ENCODE results near the gene CTNNA2.
"Not testable (repeated sequence)": the region's sequence is repeated elsewhere in the genome, so short reads cannot be mapped to it uniquely, and the experiment has no call there.

Gene CTNNA2

DNA sequence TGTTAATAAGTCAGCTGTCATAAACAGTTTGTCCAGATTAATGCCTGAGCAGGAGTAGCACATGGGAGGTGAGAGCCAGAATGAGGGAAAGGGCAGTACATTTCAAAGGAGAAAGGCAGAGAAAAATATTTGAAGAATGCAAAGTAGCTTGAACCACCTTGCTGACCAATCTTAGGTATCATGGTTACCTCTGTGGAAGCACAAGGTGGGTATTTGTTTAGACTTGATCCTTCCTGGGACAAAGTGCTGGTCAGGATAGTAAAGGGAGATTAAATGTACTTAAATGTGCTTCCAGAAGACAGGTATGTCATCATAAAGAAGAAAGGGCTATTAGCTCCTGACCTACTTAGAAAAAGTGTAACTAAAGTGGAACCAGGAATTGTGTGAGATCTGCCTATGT is 686.7 kb downstream of the CTNNA2 start:
- no peak for DNase-seq (ENCODE audit: low read depth in 2 of 2)

DNA sequence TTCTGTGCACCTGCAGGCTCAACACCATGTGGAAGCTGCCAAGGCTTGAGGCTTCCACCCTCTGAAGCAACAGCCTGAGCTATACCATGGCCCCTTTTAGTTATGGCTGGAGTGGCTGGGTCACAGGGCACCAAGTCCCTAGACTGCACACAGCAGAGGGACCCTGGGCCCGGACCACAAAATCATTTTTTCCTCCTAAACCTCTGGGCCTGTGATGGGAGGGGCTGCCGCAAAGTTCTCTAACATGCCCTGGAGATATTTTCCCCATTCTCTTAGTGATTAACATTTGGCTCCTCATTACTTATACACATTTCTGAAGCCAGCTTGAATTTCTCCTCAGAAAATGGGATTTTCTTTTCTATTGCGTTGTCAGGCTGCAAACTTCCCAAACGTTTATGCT is 691.1 kb downstream of the CTNNA2 start:
- DNase-seq (ENCODE audit: low read depth in 2 of 2): not testable (repeated sequence)

DNA sequence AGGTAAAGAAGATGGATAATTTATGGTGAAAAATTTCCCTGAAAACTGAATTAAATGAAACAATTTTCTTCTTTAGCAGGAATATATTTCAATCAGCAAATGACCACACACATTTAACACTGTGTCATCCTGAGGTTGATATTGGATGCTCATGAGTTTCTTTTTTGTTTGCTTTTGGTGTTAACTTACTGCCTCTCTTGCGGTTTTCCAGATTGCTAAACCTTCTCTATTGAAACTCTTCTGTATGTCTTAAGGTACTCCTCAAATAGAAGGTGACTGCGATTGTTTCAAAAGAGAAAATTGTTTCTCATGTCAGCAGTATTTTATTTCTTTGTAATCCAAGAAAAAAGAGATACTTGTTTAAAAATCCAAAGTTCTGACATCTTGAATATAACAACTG is 692.6 kb downstream of the CTNNA2 start:
- no peak for DNase-seq (ENCODE audit: low read depth in 2 of 2)

DNA sequence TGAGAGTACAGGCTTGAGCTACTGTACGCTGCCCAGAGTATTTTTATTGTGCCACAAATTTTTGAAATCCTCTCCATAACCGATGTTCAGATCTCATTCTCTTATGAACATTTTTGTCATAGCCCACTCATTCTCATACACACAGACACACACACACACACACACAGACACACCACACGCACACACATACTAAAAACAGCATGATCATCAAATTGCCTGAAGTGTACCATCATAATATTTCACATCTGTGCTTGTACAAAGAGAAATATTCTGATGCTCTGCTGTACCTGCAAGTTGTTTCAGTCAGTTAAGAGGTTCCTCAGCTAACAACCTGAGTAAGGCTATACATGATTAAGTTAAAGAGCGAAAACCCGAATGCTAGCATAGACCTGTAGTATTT is 696.6 kb downstream of the CTNNA2 start:
- DNase-seq (ENCODE audit: low read depth in 2 of 2): no peak

DNA sequence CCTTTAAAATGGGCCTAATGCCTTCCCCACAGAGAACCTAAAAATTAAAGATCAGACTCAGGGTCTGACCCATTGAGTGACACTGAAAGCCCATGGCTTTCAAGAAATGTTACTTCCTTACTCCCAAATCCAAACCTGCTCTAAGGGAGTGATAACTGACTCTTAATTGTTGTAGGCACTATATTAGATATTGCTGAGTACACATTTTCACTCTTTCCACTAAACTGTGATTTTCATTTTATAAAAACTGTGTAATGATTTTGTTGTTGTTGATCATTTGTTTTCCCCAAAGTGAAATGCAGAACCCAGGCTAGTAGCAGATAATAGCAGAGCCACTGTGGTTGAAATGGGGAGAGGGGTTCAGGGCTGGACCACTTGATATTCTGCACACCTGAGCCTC is 704.6 kb downstream of the CTNNA2 start:
- no peak for DNase-seq (ENCODE audit: low read depth in 2 of 2)

DNA sequence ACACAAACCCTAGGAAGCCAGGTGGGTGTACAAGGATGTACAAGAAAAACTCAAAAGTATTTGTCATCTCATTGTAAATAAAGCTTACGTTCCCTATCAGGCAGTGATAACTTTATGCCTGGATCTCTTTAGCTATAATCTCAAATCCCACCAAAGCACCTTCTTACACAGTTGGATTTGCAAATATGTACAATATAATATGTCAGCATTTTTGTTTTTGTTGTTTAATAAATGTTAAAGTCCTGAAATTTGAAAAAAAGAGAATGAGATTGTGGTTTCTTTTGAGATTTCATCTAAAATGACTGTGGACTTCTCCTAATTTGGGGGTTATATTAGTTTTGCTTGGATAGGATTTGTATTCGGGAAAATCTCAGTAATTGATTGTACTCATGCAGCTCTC is 709.8 kb downstream of the CTNNA2 start:
- DNase-seq (ENCODE audit: low read depth in 2 of 2): no peak

DNA sequence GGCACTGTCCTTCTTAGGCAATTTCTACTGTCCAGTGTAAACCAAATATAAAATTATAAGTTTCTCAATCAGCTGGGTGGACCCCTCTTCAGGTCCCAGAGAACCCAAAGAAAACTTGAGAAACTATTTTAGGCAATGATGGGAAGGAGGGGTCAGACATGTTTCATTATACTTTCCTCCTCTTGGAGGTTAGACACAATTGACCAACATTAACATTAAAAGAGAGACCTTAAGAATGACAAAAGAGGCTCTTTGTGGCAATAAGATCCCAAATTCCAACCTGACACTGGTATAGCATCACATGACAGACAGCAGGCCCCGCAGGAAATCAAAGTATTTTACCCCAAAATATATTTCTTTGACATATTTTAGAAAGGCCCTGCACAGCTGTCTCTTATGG is 718.6 kb downstream of the CTNNA2 start:
- DNase-seq (ENCODE audit: low read depth in 2 of 2): no peak

DNA sequence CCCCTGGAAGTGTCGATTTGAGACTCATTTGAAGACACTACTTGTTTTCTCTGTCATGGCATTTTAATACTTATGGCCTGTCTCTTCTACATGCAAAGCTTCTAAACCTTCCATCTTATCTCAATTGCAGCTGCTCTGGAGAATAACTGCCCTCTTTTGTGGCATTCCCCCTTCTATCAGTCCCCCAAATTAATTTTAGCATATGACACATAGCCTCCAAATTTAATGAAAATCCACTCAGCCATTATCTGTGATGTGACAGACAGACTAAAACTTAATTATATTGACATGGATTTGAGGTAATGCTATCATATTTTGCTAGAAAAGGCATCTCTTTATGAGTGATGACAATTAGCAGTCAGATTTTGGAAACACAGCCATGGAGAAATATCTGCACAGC is 720.5 kb downstream of the CTNNA2 start:
- DNase-seq (ENCODE audit: low read depth in 2 of 2): no peak

DNA sequence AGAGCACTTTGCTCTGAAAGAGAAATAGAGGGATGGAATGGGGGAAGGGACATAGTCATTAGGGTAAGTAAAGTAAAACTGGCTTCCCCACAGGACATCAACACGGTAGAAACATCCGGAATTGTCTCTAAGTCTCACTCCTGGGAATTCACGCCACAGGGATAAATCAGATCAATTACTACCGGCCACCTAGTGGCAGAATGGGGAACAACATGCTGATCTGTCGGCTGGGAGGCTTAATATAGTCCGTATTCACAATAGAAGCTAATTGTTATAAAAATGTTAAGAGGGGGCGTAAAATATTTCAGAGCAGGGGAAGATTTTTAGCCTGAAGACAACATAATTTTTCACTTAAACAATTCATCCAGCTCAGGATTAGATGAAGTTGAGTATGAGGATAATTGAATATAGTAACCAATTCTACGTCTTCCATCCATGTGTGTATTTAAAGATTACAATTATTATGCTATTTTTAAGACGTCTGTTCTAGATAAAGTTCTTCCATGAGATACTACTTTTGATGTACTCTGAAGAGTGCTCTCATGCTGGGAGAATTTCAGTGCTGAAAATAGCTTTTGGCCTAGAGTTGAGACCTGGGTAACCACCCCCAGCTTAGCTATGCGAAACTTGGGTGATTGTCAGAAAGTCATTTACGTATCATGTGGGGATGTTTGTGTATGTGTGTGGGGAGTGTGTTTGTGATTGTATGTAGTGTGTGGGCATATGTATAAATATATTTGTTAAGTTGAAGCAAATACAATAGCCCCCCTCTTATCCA is 726.0 kb downstream of the CTNNA2 start:
- no peak for DNase-seq (ENCODE audit: low read depth in 2 of 2)

DNA sequence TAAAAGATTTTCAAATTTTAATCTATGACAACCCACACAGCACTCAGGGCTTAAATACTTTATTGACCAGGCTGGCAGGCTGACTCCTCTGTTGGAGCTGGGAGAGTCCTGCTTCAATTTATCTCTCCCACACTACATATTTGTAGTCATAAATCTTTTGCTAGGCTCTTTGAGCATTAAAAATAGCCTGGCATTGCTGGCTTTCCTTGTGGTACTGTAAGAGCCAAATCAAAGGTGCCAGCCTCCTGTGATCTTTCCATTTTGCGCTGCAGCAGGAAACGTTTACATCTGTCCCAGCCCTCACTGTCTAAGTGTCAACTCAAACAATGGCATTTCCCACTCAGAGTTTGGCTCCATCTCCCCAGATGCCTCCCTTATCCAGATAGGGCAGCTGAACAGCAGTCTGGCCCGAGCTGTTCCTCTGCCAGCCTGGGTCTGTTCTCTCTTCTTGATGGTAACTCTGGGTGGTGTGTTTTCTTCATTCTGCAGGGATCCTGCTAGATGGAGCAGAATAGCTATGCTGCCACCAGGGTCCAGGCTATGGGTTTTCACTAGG is 729.6 kb downstream of the CTNNA2 start:
- DNase-seq (ENCODE audit: low read depth in 2 of 2): no peak

DNA sequence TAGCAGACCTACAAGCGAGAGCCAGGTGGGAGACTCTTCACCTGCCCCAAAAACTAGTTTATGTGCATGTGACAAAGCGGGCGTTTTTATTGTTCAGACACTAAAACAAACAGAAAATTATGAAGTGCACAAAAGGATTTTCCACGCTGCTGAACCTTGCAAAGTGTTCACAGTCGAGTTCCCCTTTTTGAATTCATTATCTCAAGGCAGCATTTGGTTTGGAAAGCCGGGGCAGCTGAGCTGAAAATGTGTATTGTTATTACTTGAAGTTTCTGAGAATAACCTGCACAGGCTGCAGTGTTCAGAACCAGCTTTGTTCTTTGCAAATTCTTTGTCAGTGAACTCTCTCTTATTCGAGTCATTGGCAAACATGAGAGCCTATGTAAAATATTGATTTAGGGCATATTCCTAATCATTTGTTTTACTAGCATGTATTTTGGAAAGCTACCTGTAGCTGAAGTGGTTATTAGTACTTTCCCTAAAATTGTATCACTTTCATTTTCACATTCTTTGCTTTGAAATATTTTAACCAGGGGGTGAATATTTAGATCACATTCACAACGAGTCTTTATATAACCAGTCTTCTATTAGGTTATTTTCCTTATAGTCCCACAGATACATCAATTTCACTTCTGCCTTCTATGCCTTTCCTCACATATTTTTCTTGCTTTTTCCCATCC is 732.2 kb downstream of the CTNNA2 start:
- DNase-seq (ENCODE audit: low read depth in 2 of 2): no peak

DNA sequence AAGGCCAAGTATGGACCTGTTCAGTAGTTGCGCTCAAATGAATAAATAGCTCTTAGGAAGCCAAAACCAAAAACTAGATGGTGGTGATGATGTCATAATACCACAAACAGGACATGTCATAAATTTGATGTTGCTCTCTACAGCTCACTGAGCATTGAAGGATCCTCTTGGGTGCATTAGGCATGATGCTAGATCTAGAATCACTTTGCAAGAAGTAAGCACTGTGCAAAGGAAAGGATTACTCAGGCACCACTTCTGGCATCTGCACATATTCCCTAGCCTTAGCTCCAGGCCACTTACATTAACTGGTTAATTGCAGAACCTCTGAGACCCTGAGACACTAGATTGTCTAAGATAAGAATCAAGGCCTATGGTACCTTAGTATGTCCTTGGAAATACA is 733.7 kb downstream of the CTNNA2 start:
- no peak for DNase-seq (ENCODE audit: low read depth in 2 of 2)

DNA sequence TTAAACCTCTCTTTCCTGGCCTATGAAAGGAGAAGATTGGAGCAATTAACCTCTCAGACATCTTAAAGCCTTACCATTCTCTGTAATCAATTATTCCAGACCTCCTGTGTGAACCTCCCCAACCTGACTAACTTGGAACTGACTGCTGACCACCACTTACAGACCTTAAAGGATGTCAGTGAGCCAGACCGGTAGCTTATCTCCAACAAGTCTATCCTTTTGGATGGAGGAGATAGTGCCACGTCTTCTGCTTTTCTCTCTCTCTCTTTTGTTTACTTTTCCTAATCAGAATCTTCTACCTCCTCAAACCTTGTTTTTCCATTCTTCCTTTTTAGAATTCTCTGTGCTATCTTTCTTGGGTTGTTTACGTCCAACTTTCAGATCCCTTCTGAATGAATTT is 734.5 kb downstream of the CTNNA2 start:
- DNase-seq (ENCODE audit: low read depth in 2 of 2): no peak

DNA sequence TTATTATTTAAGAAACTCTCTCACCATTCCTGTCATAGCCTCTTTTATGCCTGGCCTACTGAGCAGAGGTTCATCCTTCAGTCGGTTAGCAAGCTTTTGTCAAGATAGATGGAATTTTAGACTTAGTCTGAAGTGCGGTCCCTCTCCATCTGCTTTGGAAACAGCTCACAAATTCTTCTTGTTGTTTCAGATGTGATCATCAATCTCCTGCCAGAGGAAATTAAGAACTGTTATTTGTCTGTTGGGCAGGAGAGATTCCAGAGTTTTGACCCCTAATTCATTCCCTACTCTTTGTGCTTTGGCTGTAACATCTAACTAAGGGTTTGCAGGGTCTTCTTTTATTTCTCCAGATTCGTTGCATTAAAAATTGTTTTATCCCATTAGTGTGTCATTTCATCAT is 735.3 kb downstream of the CTNNA2 start:
- no peak for DNase-seq (ENCODE audit: low read depth in 2 of 2)

DNA sequence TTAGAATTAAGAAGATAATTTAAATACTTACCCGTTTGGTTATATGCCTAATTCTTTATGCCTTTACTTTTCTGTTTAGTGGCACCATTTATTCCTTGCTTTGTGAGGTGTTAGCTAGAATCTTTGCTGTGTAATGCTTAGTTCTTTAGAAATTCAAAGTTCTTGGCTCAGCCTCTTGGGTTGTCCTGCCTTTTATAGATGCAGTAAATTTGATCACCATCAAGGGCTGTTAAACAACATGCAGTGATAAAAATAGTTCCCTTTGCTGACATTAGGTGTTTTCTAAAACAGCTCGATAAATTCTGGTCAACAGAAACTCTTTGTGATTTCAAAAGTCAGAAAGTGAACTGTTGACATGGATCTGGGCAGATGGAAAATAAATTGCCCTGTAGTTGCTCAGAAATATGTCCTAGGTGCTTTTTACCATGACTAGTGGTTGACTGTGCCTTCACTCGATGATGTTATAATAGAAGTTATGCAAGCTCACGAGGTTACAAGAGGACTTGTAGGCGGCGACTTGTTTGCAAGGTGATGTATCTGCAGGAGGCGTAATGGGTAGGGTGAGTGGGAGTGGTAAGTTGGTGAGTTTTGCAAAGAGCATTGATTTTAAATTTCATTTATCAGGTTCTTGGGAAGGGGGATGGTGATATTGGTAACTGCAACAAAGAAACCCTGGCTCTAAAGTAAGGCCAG is 739.6 kb downstream of the CTNNA2 start:
- DNase-seq (ENCODE audit: low read depth in 2 of 2): no peak

DNA sequence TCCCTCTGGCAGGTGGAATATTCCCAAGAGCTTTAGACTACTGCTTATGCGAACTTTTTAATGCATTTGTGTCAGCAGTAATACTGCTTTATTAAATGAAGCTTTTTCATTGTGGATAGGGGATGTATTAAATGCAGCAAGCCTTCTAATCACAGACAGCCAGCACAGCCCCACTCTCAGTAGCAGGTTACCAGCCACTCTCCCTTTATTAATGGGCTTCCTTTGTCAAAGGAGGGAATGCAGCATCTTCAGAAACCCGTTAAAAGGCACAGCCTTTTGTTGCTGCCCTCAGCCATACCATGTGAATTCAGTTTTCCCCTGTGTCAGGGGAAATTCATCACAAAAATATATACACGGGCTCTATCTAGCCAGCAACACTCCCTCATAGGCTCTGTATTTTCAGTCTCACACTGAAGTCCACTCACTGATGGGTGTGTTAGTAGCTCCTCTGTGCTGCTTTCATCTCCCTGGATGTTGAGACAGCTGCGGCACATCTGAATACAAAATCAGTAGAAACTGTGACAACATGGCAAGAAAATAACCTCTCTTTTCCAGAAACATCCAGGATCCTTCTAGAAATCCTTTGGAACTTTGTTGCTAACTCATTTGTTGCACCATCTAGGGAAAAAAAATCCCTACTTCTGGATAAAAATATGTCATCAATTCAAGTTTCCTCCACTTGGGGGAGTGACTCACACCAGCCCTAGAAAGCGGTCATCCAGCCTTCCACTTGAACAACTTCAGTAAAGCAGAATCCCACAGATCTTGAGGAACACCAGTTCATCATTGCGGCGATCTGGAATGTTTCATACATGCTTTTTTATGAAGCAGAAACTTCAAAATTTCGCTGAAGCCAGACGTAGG is 743.3 kb downstream of the CTNNA2 start:
- no peak for DNase-seq (ENCODE audit: low read depth in 2 of 2)

DNA sequence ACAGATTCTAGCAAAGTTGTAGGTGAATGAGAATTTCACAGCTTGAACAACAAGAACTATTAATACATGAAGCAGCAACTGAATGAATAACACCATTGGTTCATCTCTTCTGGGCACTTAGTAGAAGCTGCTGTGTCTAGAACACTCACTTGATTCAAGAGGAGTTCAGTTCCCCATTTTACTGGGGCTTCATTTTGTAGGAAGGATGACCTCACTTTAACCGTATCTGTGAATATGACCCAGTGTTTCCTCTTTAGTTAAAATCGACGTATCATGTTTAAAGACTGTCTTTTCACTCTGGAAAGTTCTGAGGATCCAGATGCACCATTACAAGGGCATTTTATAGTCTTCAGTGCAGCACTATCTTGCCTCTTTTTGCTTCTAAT is 743.9 kb downstream of the CTNNA2 start:
- no peak for DNase-seq (ENCODE audit: low read depth in 2 of 2)

DNA sequence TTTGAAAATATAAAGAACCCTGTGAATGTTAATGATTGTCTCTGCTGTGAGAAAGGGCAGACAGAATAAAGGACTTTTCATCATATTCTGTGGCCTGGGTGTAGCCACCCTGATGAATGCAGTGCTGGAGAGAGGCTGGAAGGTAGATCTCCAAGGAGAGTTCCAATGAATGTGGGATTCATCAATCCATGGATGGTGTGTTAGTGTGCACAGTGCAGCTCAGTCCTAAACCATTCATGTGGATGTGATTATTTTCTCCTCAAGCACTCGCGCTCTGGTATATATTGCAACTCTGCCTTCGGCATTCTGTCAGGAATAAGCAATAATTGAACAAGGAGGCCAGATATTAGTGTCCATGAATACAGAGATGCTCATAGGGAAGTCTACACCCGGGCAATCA is 744.6 kb downstream of the CTNNA2 start:
- no peak for DNase-seq (ENCODE audit: low read depth in 2 of 2)

DNA sequence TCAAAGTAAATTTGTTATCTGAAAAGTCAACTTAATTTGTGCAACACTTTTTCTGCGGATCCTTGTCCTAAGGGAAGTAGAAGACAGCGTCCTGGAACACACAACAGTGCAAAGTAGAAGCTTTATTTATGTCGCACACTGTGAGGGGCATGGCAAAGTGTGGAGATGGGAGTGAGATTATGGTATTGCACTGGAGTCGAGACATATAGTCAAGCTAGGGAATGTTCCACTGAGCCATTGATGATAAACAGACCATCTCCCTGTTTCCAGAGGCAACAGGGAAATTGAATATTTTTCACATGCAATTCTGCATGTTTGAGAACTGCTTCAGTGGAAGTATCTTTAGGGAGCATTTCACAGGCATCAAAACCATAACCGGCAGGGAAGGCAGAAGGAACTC is 745.5 kb downstream of the CTNNA2 start:
- DNase-seq (ENCODE audit: low read depth in 2 of 2): no peak

DNA sequence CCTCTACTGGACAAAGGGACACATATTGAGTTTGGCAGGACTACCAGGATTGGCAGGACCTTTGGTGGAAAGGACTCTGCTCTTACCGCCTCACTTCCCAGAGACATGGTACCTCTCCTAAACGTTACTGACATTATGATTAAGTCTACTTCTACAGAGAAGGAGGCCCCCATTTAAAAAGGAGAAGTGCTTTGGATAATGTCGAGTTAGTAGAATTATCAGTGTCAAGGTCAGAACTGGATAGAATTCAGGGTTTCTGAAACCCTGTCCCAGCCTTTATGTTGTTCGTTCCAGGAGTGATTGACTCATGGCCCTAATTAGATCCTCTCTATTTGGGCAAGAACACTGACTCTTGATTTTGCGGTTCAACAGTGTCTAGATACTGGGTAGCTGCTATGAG is 745.9 kb downstream of the CTNNA2 start:
- DNase-seq (ENCODE audit: low read depth in 2 of 2): no peak

DNA sequence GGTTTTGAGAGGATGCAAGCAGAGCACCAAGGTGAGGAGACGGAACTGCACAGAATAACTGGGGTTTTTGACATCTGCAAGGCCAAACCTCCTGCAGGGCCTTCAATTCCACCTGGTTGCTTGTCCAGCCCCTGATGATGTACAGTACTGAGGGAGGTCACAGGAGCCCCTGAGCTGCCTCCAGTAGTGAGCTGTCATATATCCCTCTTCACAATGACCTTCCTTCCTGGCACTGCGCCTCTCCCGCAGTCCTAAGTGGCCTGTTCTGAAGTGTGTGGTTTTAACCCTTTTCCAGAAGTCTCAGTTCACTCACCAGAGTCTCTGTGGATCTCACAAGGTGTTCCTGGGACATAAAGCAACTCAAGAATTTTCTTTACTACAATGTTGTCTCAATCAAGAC is 746.4 kb downstream of the CTNNA2 start:
- no peak for DNase-seq (ENCODE audit: low read depth in 2 of 2)

DNA sequence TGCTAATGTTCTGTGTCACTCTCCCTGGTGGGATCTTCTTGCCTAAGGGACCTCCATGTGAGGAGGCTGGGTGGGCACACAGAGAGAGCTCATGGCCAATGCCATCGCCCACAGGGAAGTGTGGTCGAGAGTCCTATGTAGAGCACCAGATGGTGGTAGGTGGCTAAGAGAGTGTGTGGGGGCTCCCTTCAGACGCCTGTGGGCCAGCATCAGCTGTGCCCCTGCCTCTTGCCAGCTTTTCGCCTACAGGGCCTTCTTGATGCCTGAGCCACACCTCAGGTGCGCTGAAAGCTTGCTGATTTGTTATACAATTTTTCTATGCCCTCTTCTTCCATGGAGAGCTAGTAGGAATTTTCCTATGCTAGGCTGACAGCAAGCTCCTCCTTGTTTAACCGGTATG is 753.4 kb downstream of the CTNNA2 start:
- DNase-seq (ENCODE audit: low read depth in 2 of 2): no peak

Data from stimulated activated CD4-positive, alpha-beta T cell treated with anti-CD3 and anti-CD28 coated beads, Interleukin-1b, Interleukin-23, amount 100 ng/mL, for 4 hours (primary cell).